CD14-positive monocyte (primary cell): ENCODE data around the gene ADAMTS3. TPM values are rescaled to one million over a fixed set of nuclear protein-coding genes. Genes with fewer than 3 reads are reported as not detected.

Experiments used
- DNase-seq, 3 donors: peaks; one replicate each; pipeline ENCODE4 v3.0.0-alpha.2; 2011 to 2022
- H2AFZ ChIP-seq: 2 replicates; pipeline ENCODE4 v1.6.0; 2012; ENCODE audit warnings: mild to moderate bottlenecking, low read depth, low read length, inconsistent platforms; ENCODE audit not compliant: insufficient read depth, poor library complexity, severe bottlenecking
- H3K27ac ChIP-seq, 2 donors: 1 replicate in 1 of 2; 2 replicates in 1 of 2; pipeline ENCODE4 v1.5.1; 2012 to 2013; ENCODE audit warnings: low read length in 2 of 2, control low read depth in 1 of 2, inconsistent platforms in 1 of 2, low read depth in 1 of 2, mild to moderate bottlenecking in 1 of 2
- H3K27me3 ChIP-seq, 2 donors: one replicate each; pipeline versions ENCODE4 v1.6.0 to v1.6.1; 2011 to 2013; ENCODE audit warnings: low read length in 2 of 2; ENCODE audit not compliant: control insufficient read depth in 2 of 2, insufficient read depth in 2 of 2
- H3K36me3 ChIP-seq, 2 donors: replicated peaks in 1 of 2; 1 replicate in 1 of 2; 2 replicates in 1 of 2; pipeline versions ENCODE4 v1.5.1 to v1.6.1; 2012 to 2013; ENCODE audit warnings: low read length in 2 of 2, control low read depth in 1 of 2, inconsistent platforms in 1 of 2, mild to moderate bottlenecking in 1 of 2; ENCODE audit not compliant: insufficient read depth in 2 of 2, control insufficient read depth in 1 of 2
- H3K4me1 ChIP-seq, 2 donors: 1 replicate in 1 of 2; 2 replicates in 1 of 2; pipeline versions ENCODE4 v1.5.1 to v1.6.1; 2012 to 2013; ENCODE audit warnings: low read length in 2 of 2, control low read depth in 1 of 2, inconsistent platforms in 1 of 2, mild to moderate bottlenecking in 1 of 2, moderate library complexity in 1 of 2; ENCODE audit not compliant: insufficient read depth in 2 of 2, control insufficient read depth in 1 of 2
- H3K4me2 ChIP-seq: replicated peaks from 2 replicates; pipeline ENCODE3; 2012; ENCODE audit warnings: low read length, moderate library complexity, mild to moderate bottlenecking; ENCODE audit not compliant: poor library complexity, severe bottlenecking; ENCODE audit errors: extremely low read depth
- H3K4me3 ChIP-seq, 3 experiments: fragments of 200-600 bp in 1 of 3; sonication (generic) in 1 of 3; replicated peaks in 1 of 3; 1 replicate in 2 of 3; 2 replicates in 1 of 3; pipeline ENCODE4 v1.5.1; 2011 to 2013; ENCODE audit warnings: low read length in 3 of 3, mild to moderate bottlenecking in 3 of 3, control low read depth in 2 of 3, low read depth in 2 of 3, inconsistent platforms in 1 of 3, moderate library complexity in 1 of 3
- H3K79me2 ChIP-seq: 2 replicates; pipeline ENCODE4 v1.6.0; 2012; ENCODE audit warnings: mild to moderate bottlenecking, control low read depth, inconsistent platforms, low read length, moderate library complexity; ENCODE audit not compliant: insufficient read depth
- H3K9ac ChIP-seq: 2 replicates; pipeline ENCODE4 v1.6.0; 2017; ENCODE audit warnings: low read length, mild to moderate bottlenecking; ENCODE audit not compliant: insufficient read depth, poor library complexity, severe bottlenecking
- H3K9me3 ChIP-seq, 2 donors: replicated peaks in 1 of 2; 1 replicate in 1 of 2; 2 replicates in 1 of 2; pipeline versions ENCODE4 v1.5.1 to v1.6.1; 2012 to 2013; ENCODE audit warnings: low read length in 2 of 2, control low read depth in 1 of 2; ENCODE audit not compliant: control insufficient read depth in 1 of 2, insufficient read depth in 1 of 2
- H4K20me1 ChIP-seq: 2 replicates; pipeline ENCODE4 v1.6.0; 2012; ENCODE audit warnings: mild to moderate bottlenecking, low read length, control low read depth, moderate library complexity; ENCODE audit not compliant: insufficient read depth
- H3K27ac Mint-ChIP-seq, 7 donors: one replicate each; pipeline ENCODE4 v1.8.0; 2020; ENCODE audit warnings: mild to moderate bottlenecking in 7 of 7, mixed read lengths in 7 of 7, moderate library complexity in 6 of 7, inconsistent platforms in 2 of 7
- H3K27me3 Mint-ChIP-seq, 3 donors: one replicate each; pipeline ENCODE4 v1.8.0; 2021 to 2022; ENCODE audit warnings: low read depth in 3 of 3, mild to moderate bottlenecking in 3 of 3, mixed read lengths in 3 of 3, moderate library complexity in 3 of 3, inconsistent platforms in 1 of 3
- H3K36me3 Mint-ChIP-seq, 2 donors: one replicate each; pipeline ENCODE4 v1.8.0; 2020; ENCODE audit warnings: mixed read lengths in 2 of 2, inconsistent platforms in 1 of 2, mild to moderate bottlenecking in 1 of 2
- H3K4me1 Mint-ChIP-seq: one replicate; pipeline ENCODE4 v1.8.0; 2020; ENCODE audit warnings: mild to moderate bottlenecking, mixed read lengths
- H3K4me3 Mint-ChIP-seq, 2 donors: one replicate each; pipeline ENCODE4 v1.8.0; 2020; ENCODE audit warnings: mild to moderate bottlenecking in 2 of 2, mixed read lengths in 2 of 2, moderate library complexity in 1 of 2
- H3K9me3 Mint-ChIP-seq, 7 donors: one replicate each; pipeline ENCODE4 v1.8.0; 2020 to 2022; ENCODE audit warnings: mixed read lengths in 7 of 7, mild to moderate bottlenecking in 6 of 7, moderate library complexity in 6 of 7, inconsistent platforms in 2 of 7
- WGBS: methylation state at CpG from one replicate; pipeline ENCODE4 v1.1.5; 2013; ENCODE audit warnings: missing lambda C conversion rate; ENCODE audit not compliant: insufficient coverage; 5-methylcytosine and 5-hydroxymethylcytosine counted together
- intact Hi-C, 2 donors: fragments of 100-400 bp; cut with micrococcal nuclease; formaldehyde crosslinking; loops; one replicate each; pipeline versions ENCODE4 v1.15.0 to v1.15.1; 2023
- polyA plus RNA-seq, 3 donors: library from polyadenylated mRNA; depleted of rRNA in 1 of 3; unstranded in 2 of 3; stranded (reverse) in 1 of 3; fragments of 300-500 nt in 2 of 3; fragments of >200 nt in 1 of 3; fragmentation: Illumina TruSeq in 2 of 3; gene quantifications; 1 replicate in 2 of 3; 2 replicates in 1 of 3; pipeline ENCODE4 v1.2.3, GENCODE V29; 2012 to 2021
- TF ChIP-seq, protein P1 (sequence below): fragments of 200-600 bp; IDR thresholded peaks from one replicate; pipeline ENCODE4 v1.8.0; 2022; ENCODE audit warnings: antibody characterized with exemption, mild to moderate bottlenecking

Gene ADAMTS3
- polyA plus RNA-seq, 3 donors = not detected

DNA sequence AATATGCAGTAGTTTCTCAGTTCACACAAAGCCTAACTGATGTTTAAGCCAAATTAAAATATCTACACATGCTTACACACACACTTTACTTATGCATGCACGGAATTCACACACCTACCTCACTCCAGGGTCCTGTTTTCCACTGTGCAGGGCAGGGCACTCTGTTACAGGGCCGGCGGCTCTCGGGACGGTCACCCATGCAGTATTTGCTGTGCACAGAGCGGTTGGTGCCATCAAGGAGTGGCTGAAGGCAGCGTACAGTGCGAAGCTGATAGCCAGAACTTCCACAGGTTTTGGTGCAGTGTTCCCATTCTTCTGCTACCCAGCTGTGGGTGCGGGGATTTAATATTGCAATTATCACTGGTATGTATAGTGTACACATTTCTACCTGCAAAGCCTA lies 278.3 kb downstream of the ADAMTS3 start:
- Mint-ChIP-seq H3K27me3 (peaks cover 0 to 1% (median 0%) of the 10 kb centered on the region in 3 donors), H3K9me3 (peaks cover 0 to 3% (median 0%) of the 10 kb centered on the region in 7 donors), H3K4me3 (no peak overlapping the region), H3K4me1 (no peaks in the 10 kb centered on the region), H3K36me3 (no peaks in the 10 kb centered on the region), H3K27ac (no peak overlapping the region)
- Histone ChIP-seq H3K27ac (no peak overlapping the region), H3K27me3 (no peaks in the 10 kb centered on the region), H3K79me2 (no peaks in the 10 kb centered on the region), H3K4me3 (no peak overlapping the region), H2AFZ (no peak overlapping the region), H3K36me3 (no peaks in the 10 kb centered on the region), H4K20me1 (no peaks in the 10 kb centered on the region), H3K9ac (no peak overlapping the region), H3K4me2 (no peak overlapping the region), H3K4me1 (no peaks in the 10 kb centered on the region), H3K9me3 (no peaks in the 10 kb centered on the region)
- TF ChIP-seq, protein P1, sequence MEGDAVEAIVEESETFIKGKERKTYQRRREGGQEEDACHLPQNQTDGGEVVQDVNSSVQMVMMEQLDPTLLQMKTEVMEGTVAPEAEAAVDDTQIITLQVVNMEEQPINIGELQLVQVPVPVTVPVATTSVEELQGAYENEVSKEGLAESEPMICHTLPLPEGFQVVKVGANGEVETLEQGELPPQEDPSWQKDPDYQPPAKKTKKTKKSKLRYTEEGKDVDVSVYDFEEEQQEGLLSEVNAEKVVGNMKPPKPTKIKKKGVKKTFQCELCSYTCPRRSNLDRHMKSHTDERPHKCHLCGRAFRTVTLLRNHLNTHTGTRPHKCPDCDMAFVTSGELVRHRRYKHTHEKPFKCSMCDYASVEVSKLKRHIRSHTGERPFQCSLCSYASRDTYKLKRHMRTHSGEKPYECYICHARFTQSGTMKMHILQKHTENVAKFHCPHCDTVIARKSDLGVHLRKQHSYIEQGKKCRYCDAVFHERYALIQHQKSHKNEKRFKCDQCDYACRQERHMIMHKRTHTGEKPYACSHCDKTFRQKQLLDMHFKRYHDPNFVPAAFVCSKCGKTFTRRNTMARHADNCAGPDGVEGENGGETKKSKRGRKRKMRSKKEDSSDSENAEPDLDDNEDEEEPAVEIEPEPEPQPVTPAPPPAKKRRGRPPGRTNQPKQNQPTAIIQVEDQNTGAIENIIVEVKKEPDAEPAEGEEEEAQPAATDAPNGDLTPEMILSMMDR = no peak
- no peak for DNase-seq
- WGBS = 96% methylated on average over 8 of the region's 9 CpGs
- intact Hi-C loops = no loop called here

DNA sequence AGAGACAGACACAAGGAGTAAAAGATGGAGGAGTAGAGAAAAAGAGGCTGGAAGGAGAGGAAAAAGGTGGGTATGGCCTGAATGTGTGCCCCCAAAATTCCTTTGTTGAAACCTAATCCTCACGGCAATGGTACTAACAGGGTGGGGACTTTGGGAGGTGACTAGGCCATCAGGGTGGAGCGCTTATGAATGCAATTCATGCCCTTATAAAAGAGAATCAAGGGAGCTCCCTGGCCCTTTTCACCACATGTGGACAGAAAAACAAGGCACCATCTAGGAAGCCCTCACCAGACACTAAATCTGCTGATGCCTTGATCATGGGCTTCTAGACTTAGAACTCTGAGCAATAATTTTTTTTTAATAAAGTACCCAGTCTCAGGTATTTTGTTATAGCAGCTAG lies 282.1 kb downstream of the ADAMTS3 start:
- Histone ChIP-seq H3K4me3 (no peak overlapping the region), H4K20me1 (no peaks in the 10 kb centered on the region), H3K4me2 (no peak overlapping the region), H3K27ac (no peak overlapping the region), H3K27me3 (no peaks in the 10 kb centered on the region), H3K9me3 (no peaks in the 10 kb centered on the region), H3K4me1 (no peaks in the 10 kb centered on the region), H3K9ac (no peak overlapping the region), H2AFZ (no peak overlapping the region), H3K79me2 (no peaks in the 10 kb centered on the region), H3K36me3 (no peaks in the 10 kb centered on the region)
- Mint-ChIP-seq H3K27ac (peak overlapping the region in 1 of 7 donors; percentile 55), H3K27me3 (peaks cover 0 to 1% (median 0%) of the 10 kb centered on the region in 3 donors), H3K4me1 (no peaks in the 10 kb centered on the region), H3K4me3 (no peak overlapping the region), H3K36me3 (no peaks in the 10 kb centered on the region), H3K9me3 (peaks cover 0 to 2% (median 0%) of the 10 kb centered on the region in 7 donors)
- intact Hi-C loops = no loop called here
- 100% methylated on average over 1 of the region's 2 CpGs for whole genome bisulfite sequencing
- no peak for DNase-seq
- TF ChIP-seq, protein P1 = no peak
